HT-29 (cell line): Measurements from ENCODE around the gene HHLA2. TPM values are rescaled to one million over a fixed set of nuclear protein-coding genes. Genes with fewer than 3 reads are reported as not detected.
A peak's percentile ranks its signal among the peaks of the same experiment; 100 is the strongest.

Source experiments
- DNase-seq: peaks from one replicate; pipeline ENCODE4 v3.0.0-alpha.2; 2015; ENCODE audit warnings: low spot score
- total RNA-seq: library from RNA; depleted of rRNA; stranded (reverse); fragments of >200 nt; shearing (Covaris generic); gene quantifications from 2 replicates; pipeline ENCODE4 v1.2.3, GENCODE V29; 2014

HHLA2 gene
- total RNA-seq, 1 experiment from 2014 or later = 4.2 TPM

DNA sequence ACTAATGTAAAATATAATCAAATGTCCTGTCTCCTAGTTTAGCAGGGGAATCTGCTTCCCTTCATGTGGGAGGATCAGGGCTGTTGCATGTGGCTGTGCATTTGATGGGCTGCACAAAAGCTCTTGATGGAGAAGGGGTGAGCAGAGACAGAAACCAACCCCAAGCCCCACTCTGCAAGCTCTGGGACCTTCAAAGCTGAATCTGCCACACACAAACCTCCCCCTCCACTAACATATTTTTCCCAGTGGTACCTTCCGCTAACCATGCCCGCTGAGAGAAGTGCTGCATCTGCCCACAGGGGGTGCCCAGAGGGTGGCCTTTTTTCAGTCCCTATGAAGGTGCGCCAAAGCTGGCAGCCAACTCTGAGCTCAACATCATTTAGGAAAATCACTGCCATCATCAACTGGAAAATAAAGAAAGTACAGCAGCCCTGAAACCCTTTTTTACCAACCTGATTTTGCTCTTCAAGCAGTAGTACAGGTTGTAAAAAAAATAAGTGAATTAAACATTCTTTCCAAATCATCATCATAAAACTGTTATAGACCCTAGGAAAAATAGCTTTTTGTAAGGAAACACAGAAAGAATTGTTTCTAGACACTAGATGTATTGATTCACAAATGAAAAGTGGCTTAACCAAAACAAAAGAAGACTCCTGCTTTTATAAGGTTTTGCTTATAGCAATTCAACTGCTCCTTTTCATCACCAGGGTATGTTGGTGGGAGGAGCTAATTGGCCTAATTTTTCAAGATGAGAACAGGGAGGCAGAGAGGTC lies 97.0 kb downstream of the HHLA2 start:
- no peak for DNase-seq

DNA sequence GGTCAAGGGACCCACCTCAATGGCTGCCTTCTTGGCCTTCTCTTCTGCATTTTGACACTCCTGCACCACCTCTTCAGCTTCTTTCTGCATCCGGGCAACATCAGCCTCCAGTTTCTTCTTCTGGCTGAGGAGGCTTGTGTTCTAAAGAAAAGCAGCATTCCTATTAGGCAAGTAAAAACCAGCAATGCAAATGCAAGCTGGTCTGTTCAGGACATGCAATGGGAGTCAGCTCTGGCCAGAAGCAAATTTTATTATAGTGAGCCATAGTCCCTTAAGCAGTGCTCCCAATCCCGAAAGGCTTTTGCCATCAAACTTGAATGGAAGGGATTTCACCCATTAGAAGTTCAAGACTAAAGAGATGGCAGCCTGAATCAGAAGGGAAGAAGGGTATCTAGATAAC lies 97.7 kb downstream of the HHLA2 start:
- DNase-seq = no peak

DNA sequence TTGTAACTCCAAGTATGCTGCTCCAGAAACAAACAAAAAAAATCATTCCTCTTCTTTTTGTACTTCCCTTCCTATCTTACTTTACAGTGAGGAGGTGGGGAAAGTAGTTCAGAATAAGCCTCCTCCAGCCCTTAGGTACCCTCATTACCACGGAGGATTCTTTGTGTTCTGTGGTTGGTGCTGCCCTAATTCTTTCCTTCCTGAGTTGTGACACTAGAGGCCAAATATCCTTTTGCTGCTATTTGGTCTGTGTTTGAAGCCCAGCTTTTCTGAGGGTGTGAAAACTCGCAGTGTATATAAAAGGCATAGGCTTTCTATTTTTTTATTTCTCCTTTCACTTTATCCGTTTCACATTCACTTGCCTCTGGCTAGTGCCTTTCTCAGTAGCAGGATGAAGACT lies 98.2 kb downstream of the HHLA2 start:
- DNase-seq = no peak

DNA sequence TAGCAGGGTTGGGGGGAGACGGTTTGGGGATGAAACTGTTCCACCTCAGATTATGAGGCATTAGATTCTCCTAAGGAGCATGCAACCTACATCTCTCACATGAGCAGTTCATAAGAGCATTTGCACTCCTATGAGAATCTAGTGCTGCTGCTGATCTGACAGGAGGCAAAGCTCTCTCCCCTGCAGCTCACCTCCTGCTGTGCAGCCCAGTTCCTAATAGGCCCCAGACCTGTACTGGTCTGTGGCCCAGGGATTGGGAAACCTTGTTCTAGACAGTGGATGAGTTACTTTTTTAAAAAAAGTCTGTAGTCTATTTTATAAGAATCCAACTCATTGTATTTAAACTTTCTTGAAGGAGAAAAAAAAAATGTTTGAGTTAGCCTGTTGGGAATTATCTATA lies 100.0 kb downstream of the HHLA2 start:
- no peak for DNase-seq

DNA sequence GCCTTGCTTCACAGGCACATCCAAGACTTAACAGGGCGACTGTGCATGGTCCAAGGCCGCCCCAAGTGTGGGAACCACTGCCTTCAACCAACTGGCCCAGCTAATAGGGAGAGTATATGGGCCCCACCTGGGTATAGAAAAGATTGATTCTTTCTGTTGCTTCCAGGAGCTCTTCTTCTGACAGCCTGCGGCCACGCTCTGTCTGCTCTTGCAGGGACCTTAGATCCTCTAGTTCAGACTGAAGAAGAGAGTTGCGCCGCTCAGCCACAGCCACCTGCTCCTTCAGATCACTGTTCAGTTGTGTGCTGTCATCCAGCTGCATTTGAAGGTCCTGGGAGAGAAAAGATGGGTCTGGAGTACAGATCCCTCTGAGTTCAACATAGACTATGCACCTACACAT lies 102.2 kb downstream of the HHLA2 start:
- DNase-seq = no peak

DNA sequence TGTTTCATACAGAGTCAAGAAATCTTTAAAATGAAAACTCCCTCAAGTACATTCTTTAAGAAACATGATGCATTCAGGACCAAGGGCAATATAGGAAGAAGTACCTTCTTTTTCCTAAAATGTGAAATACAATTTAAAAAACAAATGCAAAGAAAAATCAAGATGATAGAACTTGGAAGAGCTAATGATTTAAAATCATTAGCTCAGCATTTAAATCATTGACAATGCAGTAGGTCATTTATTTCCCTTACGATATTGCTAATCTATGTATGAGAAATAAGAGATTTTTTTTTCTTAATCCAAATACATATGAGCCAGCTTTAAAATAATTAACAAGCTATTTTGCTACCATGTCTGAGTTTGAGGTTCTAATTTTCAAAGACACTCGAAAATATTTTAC lies 105.5 kb downstream of the HHLA2 start:
- no peak for DNase-seq

DNA sequence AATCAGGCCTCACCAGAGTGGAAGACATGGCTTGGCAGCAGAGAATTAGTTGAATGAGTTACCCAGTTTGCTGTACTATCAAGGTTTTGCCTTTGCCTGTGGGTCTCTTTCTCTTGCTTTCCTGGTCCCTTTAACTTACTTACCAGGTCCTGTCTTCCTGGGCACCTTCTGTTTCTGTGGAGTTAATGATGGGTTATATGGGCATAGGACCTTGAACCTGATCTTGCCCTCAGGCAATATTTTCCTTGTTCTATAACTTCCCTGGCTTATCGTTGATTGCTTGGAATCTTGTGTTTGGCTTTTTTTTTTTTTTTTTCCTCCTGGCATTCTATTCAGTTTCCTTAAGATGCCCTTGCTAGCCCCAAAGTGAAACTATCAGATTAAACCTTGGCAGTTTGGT lies 106.8 kb downstream of the HHLA2 start:
- no peak for DNase-seq

DNA sequence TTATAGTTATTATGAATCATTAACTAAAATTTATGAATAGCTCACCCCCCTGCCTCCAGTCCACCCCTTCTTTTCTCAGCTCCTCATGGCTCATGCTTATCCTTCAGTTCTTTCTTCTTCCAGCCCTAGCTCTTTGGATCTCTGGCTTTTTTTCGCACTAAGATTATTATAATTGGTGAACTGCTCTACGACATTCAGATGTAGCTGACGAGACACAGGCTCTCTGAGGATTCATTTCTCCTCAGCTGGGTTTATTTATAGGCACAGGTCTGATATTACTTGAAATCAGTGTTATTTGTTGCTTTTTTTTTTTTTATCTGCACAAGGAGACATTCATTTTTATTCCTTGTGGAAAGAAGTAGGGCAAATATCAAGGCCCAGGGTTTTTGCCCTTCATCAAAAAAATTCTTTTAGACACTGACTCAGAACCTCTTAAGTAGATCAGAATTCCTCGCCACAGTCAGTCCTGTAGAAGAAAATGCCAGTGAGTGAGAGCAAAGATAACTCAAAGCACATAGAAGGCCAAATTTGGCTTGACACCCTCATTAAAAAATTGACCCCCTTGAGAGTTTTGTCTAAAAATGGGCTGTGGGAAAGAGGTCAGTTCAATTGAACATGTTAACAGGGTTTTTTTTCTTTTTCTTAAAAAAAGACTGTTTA lies 107.5 kb downstream of the HHLA2 start:
- DNase-seq = no peak

DNA sequence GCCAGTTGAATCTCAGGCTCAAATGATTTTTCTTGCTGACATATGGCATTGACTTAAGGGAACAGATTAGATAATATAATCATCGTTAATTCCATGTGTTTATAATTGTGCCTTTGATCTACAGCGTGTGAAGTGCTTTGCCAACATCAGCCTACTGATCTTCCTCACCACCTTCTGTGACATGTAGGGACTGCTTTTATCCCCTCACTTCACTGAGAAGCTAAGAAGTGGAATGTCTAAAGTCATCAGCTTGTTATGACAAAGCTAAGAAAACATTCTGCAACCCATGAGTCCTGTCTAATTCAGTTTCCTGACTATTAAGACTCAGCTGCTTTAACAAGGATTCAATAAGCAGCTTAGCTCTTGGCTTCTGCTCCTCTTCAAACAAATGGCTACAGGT lies 108.0 kb downstream of the HHLA2 start:
- DNase-seq = no peak

DNA sequence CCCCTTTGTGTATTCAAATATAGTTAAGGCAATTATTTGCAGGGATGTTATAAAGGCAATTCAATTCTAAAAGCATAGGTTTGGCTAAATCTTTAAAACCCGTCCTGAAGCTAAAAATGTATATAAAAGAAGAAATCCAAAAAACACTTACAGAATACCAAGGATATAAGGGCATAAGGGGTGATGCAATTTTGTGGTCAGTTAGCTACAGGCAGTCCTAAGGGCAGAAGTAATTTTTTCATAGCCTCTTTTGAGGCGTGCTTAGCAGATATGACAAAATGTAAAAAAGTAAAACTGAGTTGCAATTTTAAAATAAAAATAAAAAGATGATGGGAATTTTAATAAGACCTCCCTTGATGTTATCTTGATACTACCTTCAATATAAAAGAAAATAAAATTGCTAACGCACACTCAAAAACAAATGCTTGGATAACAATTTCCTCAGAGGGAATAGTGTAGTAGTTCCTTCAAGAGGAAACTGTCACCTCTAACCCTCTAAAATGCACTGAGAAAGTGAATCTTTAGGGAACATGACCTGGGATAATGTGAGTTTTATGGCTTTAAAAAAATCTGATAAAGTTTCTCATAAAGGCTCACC lies 109.8 kb downstream of the HHLA2 start:
- no peak for DNase-seq

DNA sequence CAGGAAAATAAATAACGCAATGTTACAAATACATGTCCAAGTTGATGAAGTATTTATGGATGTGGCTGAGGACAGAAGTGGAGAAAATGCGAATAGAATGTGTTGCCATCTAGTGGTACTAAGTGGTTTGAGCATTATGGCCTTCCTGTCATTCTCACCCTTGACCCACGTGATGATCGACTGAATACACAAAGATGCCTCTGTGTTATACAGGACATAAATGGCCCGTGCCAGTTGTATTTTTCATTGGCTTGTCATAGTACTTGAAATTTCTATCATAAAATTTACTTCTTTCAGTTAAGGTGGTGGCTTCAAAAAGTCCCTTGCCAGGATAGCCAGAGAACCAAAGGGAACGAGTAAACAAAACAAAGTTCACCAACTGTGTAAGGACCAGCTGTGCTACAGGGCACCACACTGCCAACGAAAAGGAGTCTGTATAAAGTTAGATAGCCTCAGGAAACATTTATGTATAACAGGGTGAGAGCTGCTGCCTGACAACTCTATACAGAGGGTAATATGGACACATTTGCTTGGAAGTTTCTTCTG lies 110.4 kb downstream of the HHLA2 start:
- peak; percentile 46 for DNase-seq

DNA sequence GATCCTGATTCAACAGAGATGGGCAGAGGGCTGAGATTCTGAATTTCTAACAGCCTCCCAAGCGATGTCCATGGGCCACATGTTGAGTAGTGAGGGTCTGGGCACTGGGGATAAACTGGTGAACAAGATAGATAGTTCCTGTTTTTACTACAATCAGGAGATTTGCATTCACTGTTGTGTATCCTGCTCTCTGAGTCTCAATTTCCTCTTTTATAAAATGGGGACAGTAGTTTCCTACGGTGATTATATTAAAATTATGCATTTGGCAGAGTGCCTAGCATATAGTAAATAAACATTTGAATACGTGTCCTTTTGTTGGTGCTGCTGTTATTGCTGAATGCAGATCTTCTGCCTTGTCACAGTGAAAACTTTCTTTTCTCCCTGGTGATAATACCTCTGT lies 111.5 kb downstream of the HHLA2 start:
- no peak for DNase-seq

DNA sequence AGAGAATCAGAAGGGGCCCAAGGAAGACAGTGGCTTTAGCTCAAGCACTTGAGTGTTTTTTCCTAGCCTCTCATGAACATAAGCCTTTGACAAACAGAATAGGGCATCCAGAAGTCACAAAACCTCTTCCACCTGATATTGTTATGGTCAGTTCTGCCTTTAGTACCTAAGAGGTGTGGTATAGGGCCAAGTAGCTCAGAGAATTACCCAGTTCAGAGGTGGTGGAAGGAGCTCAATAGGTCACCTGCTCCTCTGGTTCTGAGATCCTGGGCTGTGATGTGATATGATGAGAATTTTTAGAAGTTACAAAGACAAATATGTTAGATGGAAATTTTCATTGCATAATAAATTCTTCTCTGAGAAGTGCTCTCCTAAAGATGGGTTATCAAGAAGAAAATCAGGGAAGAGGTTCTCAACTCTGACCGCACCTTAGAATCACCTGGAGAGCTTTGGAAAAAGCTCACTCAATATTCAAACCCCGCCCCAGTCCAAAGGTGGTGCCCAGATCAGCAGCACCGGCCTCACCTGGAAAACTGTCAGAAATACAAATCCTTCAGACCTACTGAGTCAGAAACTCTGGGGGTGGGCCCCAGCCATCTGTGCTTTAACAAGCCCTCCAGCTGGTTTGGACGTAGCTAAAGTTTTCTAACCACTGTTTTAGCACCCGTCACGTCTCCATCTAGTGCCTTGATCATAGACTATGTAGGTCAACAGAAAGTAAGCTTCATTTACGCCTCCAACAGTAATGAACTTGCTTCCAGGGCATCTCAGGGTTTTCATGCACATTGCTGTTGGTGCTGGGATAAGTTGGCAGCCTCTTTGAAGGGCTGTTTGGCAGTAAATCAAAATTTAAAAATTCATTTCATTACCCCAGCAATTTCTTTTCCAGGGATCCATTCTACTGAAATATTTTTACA lies 112.8 kb downstream of the HHLA2 start:
- DNase-seq = peak; percentile 45

DNA sequence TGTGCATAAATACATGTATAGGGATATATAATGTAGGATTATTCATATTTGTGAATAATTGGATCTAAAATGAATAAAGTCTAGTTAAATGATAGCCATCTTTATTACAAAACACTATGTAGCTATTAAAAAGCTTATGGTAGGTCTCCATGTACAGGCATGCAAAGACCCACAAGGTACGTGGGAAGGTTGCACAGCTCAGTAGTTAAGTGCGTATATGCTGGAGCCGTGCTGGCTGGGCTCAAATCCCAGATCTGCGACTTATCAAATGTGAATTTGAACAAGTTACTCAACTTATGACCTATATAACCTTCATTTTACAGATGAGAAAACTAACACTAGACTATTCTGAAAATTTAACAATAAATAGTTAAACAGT lies 113.4 kb downstream of the HHLA2 start:
- DNase-seq = no peak

DNA sequence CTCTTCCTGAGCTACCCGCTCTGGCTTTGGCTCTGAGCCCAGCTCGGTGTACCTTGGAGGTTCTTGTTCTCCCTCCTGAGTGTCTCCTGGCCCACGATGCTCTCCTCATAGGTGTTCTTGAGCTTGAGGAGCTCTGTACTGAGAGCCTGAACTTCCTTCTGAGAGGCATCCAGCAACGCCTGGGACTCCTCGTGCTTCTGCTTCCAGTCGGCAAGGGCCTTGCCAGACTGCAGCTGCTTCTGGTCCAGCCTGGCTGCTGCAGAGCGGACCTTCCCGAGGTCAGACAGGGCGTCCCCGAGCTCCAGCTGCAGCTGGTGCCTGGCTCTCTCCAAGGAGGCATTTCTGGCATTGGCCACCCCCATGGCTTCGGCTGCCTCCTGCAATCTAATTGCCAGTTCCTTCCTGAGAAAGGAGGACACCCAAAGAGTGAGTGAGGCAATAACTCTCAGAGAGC lies 114.2 kb downstream of the HHLA2 start:
- DNase-seq = no peak

DNA sequence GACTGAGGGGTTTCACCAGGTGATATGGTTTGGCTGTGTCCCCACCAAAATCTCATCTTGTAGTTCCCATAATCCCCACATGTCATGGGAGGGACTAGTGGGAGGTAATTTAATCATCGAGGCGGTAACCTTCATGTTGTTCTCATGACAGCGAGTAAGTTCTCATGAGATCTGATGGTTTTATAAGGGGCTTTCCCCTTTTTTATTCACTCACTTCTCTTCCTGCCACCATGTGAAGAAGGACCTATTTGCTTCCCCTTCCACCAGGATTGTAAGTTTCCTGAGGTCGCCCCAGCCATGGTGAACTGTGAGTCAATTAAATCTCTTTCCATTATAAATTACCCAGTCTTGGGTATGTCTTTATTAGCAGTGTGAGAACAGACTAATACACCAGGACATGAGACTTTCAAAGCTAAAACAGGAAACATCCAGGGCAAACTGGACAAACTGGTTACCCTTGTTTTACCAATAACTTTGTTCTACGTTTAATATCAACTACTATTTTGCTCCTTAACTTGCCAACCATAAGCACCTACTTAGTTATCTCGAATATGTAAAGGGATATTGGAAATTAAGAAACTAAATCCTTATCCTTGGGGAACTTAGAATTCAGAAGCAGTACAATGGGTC lies 115.9 kb downstream of the HHLA2 start:
- peak; percentile 97 for DNase-seq

DNA sequence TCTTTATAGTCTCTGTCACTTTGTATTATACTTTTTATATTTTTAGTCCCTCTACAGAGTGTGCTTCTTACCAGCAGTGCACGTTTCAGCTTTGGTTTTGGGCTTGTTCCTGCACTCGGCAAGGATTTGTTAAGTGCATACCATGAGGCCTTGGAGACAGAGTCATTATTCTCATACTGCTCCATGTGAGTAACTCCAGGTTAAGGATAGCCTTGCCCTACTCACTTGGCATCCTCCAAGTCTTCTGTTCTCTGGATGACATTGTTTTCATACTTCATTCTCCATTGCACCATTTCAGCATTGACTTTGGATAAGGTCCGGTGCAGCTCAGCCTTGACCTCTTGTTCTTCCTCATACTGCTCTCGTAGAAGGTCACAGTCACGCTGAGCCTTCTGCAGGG lies 117.7 kb downstream of the HHLA2 start:
- no peak for DNase-seq

DNA sequence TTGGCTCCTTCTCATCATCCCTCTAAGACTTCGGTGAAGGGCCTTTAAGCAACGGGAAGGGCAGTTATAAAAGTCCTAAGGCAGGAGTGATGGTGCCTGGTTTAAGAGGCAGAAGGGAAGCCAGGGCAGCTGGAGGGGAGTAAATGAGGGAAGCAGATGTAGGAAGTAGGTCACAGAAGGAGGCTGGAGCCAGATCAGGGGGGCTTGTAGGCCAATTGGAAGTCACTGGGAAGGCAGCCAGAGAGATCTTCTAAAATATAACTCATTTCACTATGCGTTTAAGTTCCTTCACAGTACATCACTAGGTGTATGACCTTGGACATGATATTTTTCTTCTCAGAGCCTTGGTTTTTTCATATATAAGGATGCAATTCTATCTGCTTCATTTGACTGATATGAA lies 119.3 kb downstream of the HHLA2 start:
- DNase-seq = no peak

DNA sequence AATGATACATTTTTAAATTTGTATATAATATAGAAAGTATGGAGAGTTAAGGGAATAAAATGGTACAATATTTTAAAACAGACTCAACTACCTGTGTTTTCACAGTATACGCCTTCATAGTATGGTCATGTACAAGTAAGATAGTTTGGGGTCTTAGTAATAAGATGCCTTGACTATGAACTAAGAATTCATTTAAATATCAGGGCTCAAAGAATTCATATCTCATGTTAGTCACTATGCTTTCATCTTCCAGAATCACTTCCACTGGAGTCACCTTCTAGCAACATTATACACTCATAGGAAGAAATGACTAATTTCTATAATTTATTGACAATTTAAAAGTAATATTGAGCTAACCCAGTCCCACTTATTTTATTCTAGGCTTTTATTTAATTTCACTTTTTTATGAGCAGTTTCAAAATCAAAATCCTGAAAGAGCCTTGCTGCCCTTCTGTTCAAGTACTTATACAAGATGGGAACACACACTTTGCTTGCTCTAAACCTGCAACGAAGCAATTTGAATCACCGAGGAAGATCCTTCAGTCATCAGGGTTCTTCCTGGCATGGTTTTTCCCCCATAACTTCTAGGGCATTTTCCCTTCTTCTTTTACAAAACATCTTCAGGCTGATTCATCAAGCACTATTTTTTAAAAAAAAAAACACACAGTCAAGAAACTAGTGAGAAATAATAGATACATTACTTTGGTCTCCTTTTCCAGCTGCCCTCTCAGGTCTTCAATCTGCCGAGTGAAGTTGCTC lies 119.9 kb downstream of the HHLA2 start:
- DNase-seq = no peak

DNA sequence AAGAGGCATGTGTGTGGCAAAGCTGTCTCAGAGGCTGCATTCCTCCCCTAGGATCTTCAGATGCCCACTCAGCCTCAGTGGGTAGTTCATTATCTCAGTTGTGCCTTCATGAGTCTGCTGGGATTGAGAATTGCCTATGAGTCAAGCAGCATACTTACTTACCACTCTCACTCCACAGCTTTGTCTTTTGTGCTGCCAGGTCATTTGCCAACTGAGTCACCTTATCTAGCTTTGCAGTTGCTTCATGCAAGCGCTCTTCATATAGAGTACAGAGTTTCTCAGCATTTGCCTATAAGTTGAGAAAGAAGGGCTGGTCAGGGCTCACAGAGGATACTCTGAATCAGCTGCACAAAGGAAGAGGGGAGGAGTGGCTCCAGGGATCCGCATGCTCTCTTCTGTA lies 124.6 kb downstream of the HHLA2 start:
- DNase-seq = no peak
